MM.1S (cell line): ENCODE results near the gene OAS2.

Experiments
- CTCF ChIP-seq: fragments of 300-600 bp; sonication (generic); IDR thresholded peaks from 2 replicates; pipeline ENCODE4 v1.5.1; 2016; ENCODE audit warnings: antibody characterized with exemption, low read length, mixed read lengths
- EZH2 ChIP-seq: fragments of 300-600 bp; sonication (generic); optimal IDR thresholded peaks from 2 replicates; pipeline ENCODE3; 2017; ENCODE audit warnings: low read depth, mild to moderate bottlenecking, antibody characterized with exemption, low read length, mixed read lengths

- TF ChIP-seq CTCF (no peak), EZH2 (no peak)
Measured at GRCh38 chr12:112996501-112996900, 18.2 kb downstream of the OAS2 start.
